GM12891 (cell line): ENCODE measurements around the gene DCANP1.

Source experiments
- PAX5 ChIP-seq: IDR thresholded peaks from 2 replicates; pipeline ENCODE4 v1.6.1; 2011; ENCODE audit warnings: low read length, moderate library complexity, mild to moderate bottlenecking; ENCODE audit not compliant: insufficient read depth, severe bottlenecking
- POLR2A ChIP-seq: IDR thresholded peaks from 2 replicates; pipeline ENCODE4 v1.6.1; 2011; ENCODE audit warnings: low read depth, low read length, control low read depth
- POLR2AphosphoS5 ChIP-seq: IDR thresholded peaks from 2 replicates; pipeline ENCODE4 v1.6.1; 2011; ENCODE audit warnings: low read depth, low read length, control low read depth
- POU2F2 ChIP-seq: IDR thresholded peaks from 2 replicates; pipeline ENCODE4 v1.6.1; 2011; ENCODE audit warnings: low read depth, mild to moderate bottlenecking, control low read depth, low read length, moderate library complexity
- SPI1 ChIP-seq: IDR thresholded peaks from 2 replicates; pipeline ENCODE4 v1.6.1; 2011; ENCODE audit warnings: low read depth, low read length, control low read depth
- TAF1 ChIP-seq: IDR thresholded peaks from 2 replicates; pipeline ENCODE4 v1.6.1; 2011; ENCODE audit warnings: low read depth, low read length, control low read depth

DNA sequence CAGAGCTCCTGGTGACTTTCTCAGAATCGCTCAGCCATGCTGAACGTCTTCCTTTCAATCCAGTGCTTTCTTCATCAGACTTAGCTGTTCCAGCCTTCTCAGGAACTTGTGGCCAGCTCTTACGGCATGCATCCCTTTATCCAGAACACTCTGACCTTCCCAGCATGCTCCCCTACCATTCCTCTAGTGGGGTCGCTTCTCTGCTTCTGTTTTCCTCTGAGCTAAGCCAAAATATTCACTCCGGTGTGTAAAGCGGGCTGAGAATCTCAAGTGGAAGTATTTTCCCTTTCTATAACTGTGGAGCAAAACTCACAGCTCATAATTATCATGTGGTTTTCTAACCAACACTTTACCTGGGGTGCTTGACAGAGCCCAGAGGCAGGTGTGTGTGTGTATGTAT is 6.2 kb downstream of the DCANP1 start:
- no peak for TF ChIP-seq TAF1
- TF ChIP-seq POLR2A = no peak
- TF ChIP-seq POLR2AphosphoS5 = no peak
- TF ChIP-seq POU2F2 = no peak
- no peak for TF ChIP-seq PAX5
- TF ChIP-seq SPI1 = no peak
